Fibroblast of skin of left quadriceps (primary cell): Measurements from ENCODE around the gene SPG7.

Experiments used
- DNase-seq, 2 experiments: peaks; one replicate each; pipeline ENCODE4 v3.0.0-alpha.2; 2013; ENCODE audit warnings: low read depth in 2 of 2

SPG7 gene

GRCh38 chr16:89517128-89517527 lies 8.9 kb downstream of the SPG7 start:
- DNase-seq: no peak

- DNase-seq: no peak
These were observed 11.7 kb downstream of the SPG7 start for GRCh38 chr16:89519881-89520280.

GRCh38 chr16:89522287-89522686 lies 14.1 kb downstream of the SPG7 start:
- no peak for DNase-seq

- DNase-seq: no peak
These were observed 15.6 kb downstream of the SPG7 start for GRCh38 chr16:89523680-89524344.

GRCh38 chr16:89525146-89525913 lies 17.1 kb downstream of the SPG7 start:
- no peak for DNase-seq

GRCh38 chr16:89529097-89529496 lies 20.9 kb downstream of the SPG7 start:
- DNase-seq: no peak

GRCh38 chr16:89530401-89531381 lies 22.5 kb downstream of the SPG7 start:
- DNase-seq: no peak

GRCh38 chr16:89531821-89532526 lies 23.8 kb downstream of the SPG7 start:
- DNase-seq: no peak

GRCh38 chr16:89534252-89534756 lies 26.1 kb downstream of the SPG7 start:
- DNase-seq: no peak

GRCh38 chr16:89536371-89536770 lies 28.2 kb downstream of the SPG7 start:
- no peak for DNase-seq

- no peak for DNase-seq
These were observed 28.8 kb downstream of the SPG7 start for GRCh38 chr16:89536886-89537548.

- DNase-seq: no peak
These were observed 29.3 kb downstream of the SPG7 start for GRCh38 chr16:89537549-89537925.

GRCh38 chr16:89538286-89538685 lies 30.1 kb downstream of the SPG7 start:
- no peak for DNase-seq

GRCh38 chr16:89540557-89540956 lies 32.4 kb downstream of the SPG7 start:
- no peak for DNase-seq

- DNase-seq: no peak
These were observed 33.6 kb downstream of the SPG7 start for GRCh38 chr16:89541792-89542191.

GRCh38 chr16:89544113-89544512 lies 35.9 kb downstream of the SPG7 start:
- no peak for DNase-seq

GRCh38 chr16:89544713-89545043 lies 36.5 kb downstream of the SPG7 start:
- DNase-seq: no peak

- no peak for DNase-seq
These were observed 37.0 kb downstream of the SPG7 start for GRCh38 chr16:89545044-89545830.

- no peak for DNase-seq
These were observed 37.8 kb downstream of the SPG7 start for GRCh38 chr16:89545831-89546574.
